ENCODE results near the gene EEF1A2. TPM values are rescaled to one million over a fixed set of nuclear protein-coding genes. Genes with fewer than 3 reads are reported as not detected.
A peak's percentile ranks its signal among the peaks of the same experiment; 100 is the strongest.

EEF1A2 gene
- total RNA-seq, 2 experiments from 2014 or later: 0.27 TPM; not detected in 1

- Mint-ChIP-seq H3K27ac (no peak overlapping the region), H3K4me1 (peaks cover 3% of the 10 kb centered on the region), H3K9me3 (no peaks in the 10 kb centered on the region), H3K27me3 (peaks cover 43% of the 10 kb centered on the region), H3K4me3 (no peak overlapping the region), H3K36me3 (no peaks in the 10 kb centered on the region)
- DNase-seq: no peak
These were observed 42.2 kb downstream of the EEF1A2 start for GRCh38 chr20:63456429-63457284.

- Mint-ChIP-seq H3K4me3 (no peak overlapping the region), H3K36me3 (no peaks in the 10 kb centered on the region), H3K27me3 (peaks cover 34% of the 10 kb centered on the region), H3K9me3 (no peaks in the 10 kb centered on the region), H3K4me1 (peaks cover 3% of the 10 kb centered on the region), H3K27ac (no peak overlapping the region)
- DNase-seq: no peak
These were observed 43.4 kb downstream of the EEF1A2 start for GRCh38 chr20:63455568-63455859.

DNA sequence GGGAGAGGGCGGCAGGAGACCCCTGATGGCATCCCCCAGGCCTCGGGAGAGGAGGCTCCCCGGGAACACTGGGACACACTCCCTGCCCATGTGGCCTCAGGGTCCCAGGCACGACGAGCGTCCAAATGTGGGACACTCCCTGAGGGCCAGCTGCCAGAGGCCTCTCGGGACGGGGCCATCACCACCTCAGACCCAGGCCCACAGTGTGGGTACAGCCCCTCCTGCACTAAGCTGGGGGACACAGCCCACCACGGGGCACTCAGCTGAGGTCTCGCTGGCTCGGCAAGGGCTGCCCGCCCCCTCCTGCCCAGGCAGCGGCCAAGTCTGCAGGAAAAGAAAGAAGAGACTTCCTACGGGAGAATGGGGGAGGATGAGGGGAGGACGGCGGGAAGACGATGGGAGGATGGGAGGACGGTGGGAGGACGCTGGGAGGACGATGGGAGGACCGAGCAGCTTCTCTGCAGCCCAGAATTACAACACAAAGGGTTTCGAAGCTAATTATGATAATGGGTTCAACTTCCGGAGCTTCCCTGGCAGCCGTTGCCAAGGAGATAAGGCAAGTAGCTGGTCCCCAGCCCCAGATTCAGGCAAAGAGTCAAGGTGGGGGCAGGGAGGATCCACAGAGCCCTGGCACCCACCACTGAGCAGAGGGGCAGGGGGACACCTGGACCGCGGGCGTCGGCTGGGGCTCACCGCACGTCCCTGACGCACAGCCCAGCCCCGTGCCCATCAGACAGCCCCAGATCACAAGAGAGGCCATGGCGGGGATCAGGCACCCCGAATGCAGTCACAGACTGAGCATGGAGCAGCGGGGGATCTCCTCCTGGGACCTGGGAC lies 43.9 kb downstream of the EEF1A2 start:
- DNase-seq: no peak

GRCh38 chr20:63452821-63453523 lies 45.9 kb downstream of the EEF1A2 start:
- H3K27ac Mint-ChIP-seq: no peak overlapping the region

More for the DNA sequence above, 43.9 kb downstream of the EEF1A2 start:
- no peaks in the 10 kb centered on the region for H3K36me3 Mint-ChIP-seq
- H3K4me3 Mint-ChIP-seq: no peak overlapping the region
- H3K27me3 Mint-ChIP-seq: peaks cover 31% of the 10 kb centered on the region
- H3K27ac Mint-ChIP-seq: no peak overlapping the region
- no peaks in the 10 kb centered on the region for H3K9me3 Mint-ChIP-seq
- peaks cover 3% of the 10 kb centered on the region for H3K4me1 Mint-ChIP-seq

DNA sequence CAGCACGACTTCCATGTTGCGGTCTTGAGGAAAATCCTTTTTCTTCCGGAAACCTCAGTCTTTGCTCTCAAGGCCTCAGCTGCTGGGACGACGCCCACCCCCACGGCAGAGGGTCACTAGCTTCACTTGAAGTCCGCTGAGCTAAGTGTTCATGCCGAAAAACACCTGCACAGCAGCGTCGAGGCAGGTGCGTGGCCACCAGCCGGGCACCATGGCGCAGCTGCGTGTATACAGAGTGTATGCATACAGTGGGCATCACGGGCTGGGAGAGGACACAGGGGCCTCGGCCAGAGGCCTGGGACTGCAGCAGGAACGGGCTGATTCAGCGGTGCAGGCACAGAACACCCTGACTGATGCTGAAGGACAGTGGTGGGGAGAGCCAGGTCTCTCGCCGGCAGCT lies 46.5 kb downstream of the EEF1A2 start:
- Mint-ChIP-seq H3K36me3 (no peaks in the 10 kb centered on the region), H3K27ac (no peak overlapping the region), H3K9me3 (no peaks in the 10 kb centered on the region)

More at GRCh38 chr20:63452821-63453523, 45.9 kb downstream of the EEF1A2 start:
- H3K27me3 Mint-ChIP-seq: peaks cover 33% of the 10 kb centered on the region
- H3K4me3 Mint-ChIP-seq: no peak overlapping the region
- no peaks in the 10 kb centered on the region for H3K36me3 Mint-ChIP-seq
- peak; percentile 32 for DNase-seq
- no peaks in the 10 kb centered on the region for H3K9me3 Mint-ChIP-seq
- peaks cover 3% of the 10 kb centered on the region for H3K4me1 Mint-ChIP-seq

DNA sequence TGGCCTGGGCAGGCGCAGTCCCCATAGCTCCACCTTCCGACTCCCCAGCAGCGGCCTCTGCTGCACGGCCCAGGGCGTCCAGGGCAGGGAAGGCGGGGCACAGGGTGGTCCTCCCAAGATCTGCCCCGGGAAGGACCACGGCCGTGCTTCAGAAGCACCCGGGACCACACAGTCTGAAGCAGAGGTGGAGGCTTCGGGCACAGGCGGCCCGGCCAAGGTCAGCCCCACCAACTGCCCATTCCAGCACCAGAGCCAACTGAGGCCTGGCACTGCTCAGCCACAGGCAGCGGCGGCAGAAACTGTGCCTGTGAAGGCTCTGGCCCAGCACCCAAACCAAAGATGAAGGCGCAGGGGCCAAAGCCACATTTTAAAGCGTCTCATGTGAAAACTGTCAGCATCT lies 47.1 kb downstream of the EEF1A2 start:
- no peak for DNase-seq
- H3K4me1 Mint-ChIP-seq: peaks cover 3% of the 10 kb centered on the region
- H3K4me3 Mint-ChIP-seq: no peak overlapping the region
- H3K27me3 Mint-ChIP-seq: peaks cover 45% of the 10 kb centered on the region
- no peaks in the 10 kb centered on the region for H3K9me3 Mint-ChIP-seq
- no peaks in the 10 kb centered on the region for H3K36me3 Mint-ChIP-seq
- H3K27ac Mint-ChIP-seq: no peak overlapping the region

More for the DNA sequence above, 46.5 kb downstream of the EEF1A2 start:
- Mint-ChIP-seq H3K4me1 (peaks cover 3% of the 10 kb centered on the region), H3K4me3 (no peak overlapping the region), H3K27me3 (peaks cover 40% of the 10 kb centered on the region)
- DNase-seq: no peak

DNA sequence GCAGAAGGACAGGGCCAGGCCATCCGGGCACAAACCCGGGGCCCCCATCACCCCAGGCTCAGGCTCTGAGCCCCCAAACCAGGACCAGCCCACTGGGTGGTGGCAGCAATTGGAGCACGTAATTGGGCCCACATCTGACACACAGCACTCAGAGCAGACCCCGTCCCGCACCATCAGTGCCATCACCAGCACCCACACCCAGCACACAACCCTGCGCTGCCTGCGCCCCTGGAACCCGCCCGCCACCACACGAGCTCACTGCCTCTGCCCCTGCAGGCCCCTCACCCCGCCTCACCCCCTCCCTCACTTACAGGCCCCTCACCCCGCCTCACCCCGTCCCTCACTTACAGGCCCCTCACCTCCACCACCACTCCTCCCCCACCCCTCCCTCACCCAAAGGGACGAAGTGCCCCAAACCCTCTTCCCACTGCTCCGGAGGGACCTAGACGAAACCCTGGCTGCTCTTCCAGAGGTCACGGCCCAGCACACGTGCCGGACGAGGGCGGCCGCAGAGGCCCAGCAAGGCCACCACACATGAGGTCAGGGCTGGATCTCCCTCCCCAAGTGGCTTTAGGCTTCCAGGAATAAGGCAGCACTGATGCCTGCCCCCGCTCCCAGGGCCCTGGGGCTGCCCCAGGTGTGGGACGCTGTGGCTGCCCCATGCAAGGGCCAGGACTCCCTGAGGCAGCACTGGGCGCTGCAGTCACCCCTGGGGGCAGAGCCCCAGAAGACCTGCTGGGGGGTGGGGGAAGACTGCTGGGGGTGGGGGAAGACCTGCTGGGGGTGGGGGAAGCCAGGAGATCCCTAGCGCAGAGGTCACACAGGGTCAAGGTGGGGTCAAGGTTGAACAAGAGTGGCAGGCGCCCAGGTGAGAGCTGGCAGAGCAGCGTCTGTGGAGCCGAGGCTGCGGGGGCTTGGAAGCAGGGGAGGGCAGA lies 48.8 kb downstream of the EEF1A2 start:
- no peak overlapping the region for H3K4me3 Mint-ChIP-seq
- peaks cover 3% of the 10 kb centered on the region for H3K4me1 Mint-ChIP-seq
- no peaks in the 10 kb centered on the region for H3K36me3 Mint-ChIP-seq
- H3K27ac Mint-ChIP-seq: no peak overlapping the region
- no peak for DNase-seq
- H3K27me3 Mint-ChIP-seq: peaks cover 36% of the 10 kb centered on the region
- H3K9me3 Mint-ChIP-seq: no peaks in the 10 kb centered on the region

- no peak for DNase-seq
- Mint-ChIP-seq H3K9me3 (no peaks in the 10 kb centered on the region), H3K36me3 (no peaks in the 10 kb centered on the region), H3K4me1 (no peaks in the 10 kb centered on the region), H3K4me3 (no peak overlapping the region), H3K27ac (no peak overlapping the region), H3K27me3 (peaks cover 25% of the 10 kb centered on the region)
These were observed 49.9 kb downstream of the EEF1A2 start for GRCh38 chr20:63449025-63449424.

DNA sequence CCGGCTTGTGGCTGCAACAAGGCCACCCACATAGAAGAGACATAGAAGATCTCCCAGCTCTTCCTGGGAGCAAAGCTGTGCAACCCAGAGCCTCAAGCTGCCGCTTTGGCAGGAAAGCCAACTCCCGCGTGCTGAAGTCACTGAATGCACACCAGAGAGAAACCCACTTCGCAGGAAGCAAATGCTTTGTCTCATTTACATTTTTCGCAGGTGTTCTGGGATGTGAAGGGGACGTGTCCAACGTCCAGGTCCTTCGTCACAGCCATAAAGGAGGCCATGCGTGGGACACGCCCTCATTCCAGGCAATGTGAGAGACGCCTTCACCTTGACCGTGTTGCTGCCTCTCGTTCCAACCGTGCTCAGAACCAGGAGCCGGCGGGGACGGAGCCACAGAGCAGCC lies 50.9 kb downstream of the EEF1A2 start:
- Mint-ChIP-seq H3K9me3 (peaks cover 3% of the 10 kb centered on the region), H3K27ac (no peak overlapping the region), H3K4me3 (no peak overlapping the region), H3K36me3 (no peaks in the 10 kb centered on the region), H3K4me1 (no peaks in the 10 kb centered on the region), H3K27me3 (peaks cover 16% of the 10 kb centered on the region)
- DNase-seq: no peak

DNA sequence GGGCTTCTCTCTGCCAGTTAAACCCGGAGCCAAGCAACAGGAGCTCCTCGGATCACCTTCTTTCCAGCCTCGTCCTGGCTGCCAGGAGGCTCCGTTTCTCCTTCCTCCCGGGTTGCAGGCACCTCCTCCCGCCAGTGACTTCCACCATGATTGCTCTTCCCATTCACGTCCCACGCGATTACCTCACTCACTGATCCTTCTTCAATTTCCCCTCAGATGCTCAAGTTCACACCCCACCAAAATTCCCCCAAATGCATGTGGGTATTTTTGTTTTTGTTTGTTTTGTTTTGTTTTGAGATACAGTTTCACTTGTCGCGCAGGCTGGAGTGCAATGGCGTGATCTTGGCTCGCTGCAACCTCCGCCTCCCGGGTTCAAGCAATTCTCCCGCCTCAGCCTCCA lies 51.6 kb downstream of the EEF1A2 start:
- no peak overlapping the region for H3K27ac Mint-ChIP-seq
- peaks cover 5% of the 10 kb centered on the region for H3K9me3 Mint-ChIP-seq
- H3K36me3 Mint-ChIP-seq: no peaks in the 10 kb centered on the region
- no peak overlapping the region for H3K4me3 Mint-ChIP-seq
- H3K27me3 Mint-ChIP-seq: peaks cover 16% of the 10 kb centered on the region
- no peak for DNase-seq
- peaks cover 1% of the 10 kb centered on the region for H3K4me1 Mint-ChIP-seq

GRCh38 chr20:63446216-63447024 lies 52.5 kb downstream of the EEF1A2 start:
- Mint-ChIP-seq H3K27me3 (peaks cover 16% of the 10 kb centered on the region), H3K4me3 (no peak overlapping the region), H3K9me3 (peaks cover 7% of the 10 kb centered on the region), H3K4me1 (peaks cover 10% of the 10 kb centered on the region), H3K27ac (no peak overlapping the region), H3K36me3 (no peaks in the 10 kb centered on the region)
- DNase-seq: no peak

DNA sequence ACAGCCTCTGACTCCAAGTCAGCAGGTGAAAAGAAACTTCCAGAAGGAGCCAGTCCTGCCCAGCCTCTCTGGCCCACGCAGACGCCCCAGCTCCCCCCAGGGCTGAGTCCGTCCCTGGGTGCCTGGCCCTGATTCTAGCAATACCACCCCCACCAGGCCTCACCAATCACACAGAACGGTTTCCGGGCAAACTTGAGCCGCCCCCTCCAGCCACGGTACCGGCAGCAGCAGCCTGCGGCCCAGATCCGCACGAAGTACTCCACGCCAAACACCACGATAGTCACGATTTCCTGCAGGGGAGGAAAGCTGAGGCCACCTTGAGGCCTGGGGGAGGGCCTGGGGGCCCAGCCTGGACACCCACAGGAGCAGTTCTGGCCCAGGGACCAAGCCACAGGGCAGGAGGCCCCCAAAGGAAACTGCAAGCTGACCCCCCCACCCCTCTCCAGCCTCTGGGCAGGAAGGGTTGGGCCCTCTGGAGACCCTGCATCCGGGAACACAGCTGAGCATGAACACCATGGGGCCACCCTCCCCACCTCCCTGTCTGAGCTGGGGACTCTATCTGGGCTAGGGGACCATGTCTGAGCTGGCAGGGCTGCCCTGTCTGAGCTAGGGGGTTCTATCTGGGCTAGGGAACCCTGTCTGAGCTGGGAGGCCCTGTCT lies 53.7 kb downstream of the EEF1A2 start:
- Mint-ChIP-seq H3K27me3 (peaks cover 16% of the 10 kb centered on the region), H3K9me3 (peaks cover 7% of the 10 kb centered on the region), H3K27ac (no peak overlapping the region), H3K36me3 (no peaks in the 10 kb centered on the region), H3K4me1 (peaks cover 16% of the 10 kb centered on the region), H3K4me3 (no peak overlapping the region)
- DNase-seq: no peak

GRCh38 chr20:63444548-63444947 lies 54.3 kb downstream of the EEF1A2 start:
- Mint-ChIP-seq H3K27ac (no peak overlapping the region), H3K36me3 (no peaks in the 10 kb centered on the region), H3K9me3 (peaks cover 7% of the 10 kb centered on the region), H3K27me3 (peaks cover 16% of the 10 kb centered on the region), H3K4me3 (no peak overlapping the region), H3K4me1 (peaks cover 16% of the 10 kb centered on the region)
- no peak for DNase-seq

Measured in activated naive CD8-positive, alpha-beta T cell treated with anti-CD3 and anti-CD28 coated beads for 36 hours (primary cell).